ENCODE results near the gene CTAGE1.

CTAGE1 gene

DNA sequence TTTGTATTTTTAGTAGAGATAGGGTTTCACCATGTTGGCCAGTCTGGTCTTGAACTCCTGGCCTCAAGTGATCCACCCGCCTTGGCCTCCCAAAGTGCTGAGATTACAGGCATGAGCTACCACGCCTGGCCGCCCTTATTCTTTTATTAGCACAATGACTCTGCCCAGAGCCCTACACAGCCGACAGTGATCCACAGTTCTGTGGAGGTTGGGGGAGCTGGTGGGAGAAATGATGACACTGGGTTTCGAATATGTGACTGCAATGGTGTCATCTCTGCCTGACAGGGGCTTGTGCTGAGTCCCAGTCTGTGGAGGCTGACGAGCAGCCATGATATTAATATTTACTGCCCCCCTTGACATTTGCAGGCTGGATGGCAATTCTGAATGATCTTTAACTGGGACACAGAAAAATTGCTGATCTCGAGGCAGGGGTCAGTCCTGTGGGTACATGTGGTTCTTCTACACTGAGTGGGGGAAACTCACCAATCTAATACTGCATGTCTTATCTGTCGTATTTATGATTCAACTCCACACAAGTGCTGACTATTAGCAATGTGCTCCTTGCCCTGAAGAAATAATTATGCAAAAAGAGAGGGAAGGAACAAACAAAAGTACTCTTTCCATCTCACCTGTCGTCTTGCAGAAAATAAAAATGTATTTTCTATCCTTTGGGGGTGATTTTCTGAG, 6.3 kb upstream of the CTAGE1 start:
- Histone ChIP-seq H3K36me3 (ENCODE audit: control insufficient read depth, insufficient read depth, low read length) (no peaks in the 10 kb centered on the region), H3K18ac (ENCODE audit: low read length) (no peak overlapping the region), H4K5ac (ENCODE audit: low read length) (no peak overlapping the region), H2BK5ac (ENCODE audit: low read length) (no peak overlapping the region), H3K4me2 (ENCODE audit: low read length) (no peak overlapping the region), H4K8ac (ENCODE audit: low read depth, low read length) (no peak overlapping the region), H3K9ac (ENCODE audit: low read length) (no peak overlapping the region), H3K56ac (ENCODE audit: low read length) (no peak overlapping the region), H3K4me1 (ENCODE audit: control insufficient read depth, low read depth, low read length) (no peaks in the 10 kb centered on the region), H3K79me2 (ENCODE audit: control insufficient read depth, insufficient read depth, low read length) (no peaks in the 10 kb centered on the region), H2BK120ac (ENCODE audit: low read depth, low read length) (no peak overlapping the region), H3K4ac (ENCODE audit: low read depth, low read length) (no peak overlapping the region), H3K27ac (ENCODE audit: low read depth, low read length) (no peak overlapping the region), H3K4me3 (ENCODE audit: low read length) (no peak overlapping the region), H3K23ac (ENCODE audit: low read length) (no peak overlapping the region), H2BK15ac (replicated peaks; ENCODE audit: low read depth) (no peak overlapping the region), H3K27me3 (ENCODE audit: insufficient read depth, low read length, poor library complexity) (no peaks in the 10 kb centered on the region), H3K79me1 (ENCODE audit: low read length) (no peaks in the 10 kb centered on the region), H2AK5ac (ENCODE audit: low read length) (no peak overlapping the region)
- no CpG with 5 or more reads among the region's 9 CpGs for WGBS (ENCODE audit: extremely low coverage, insufficient coverage, low lambda C conversion rate)
- DNase-seq = no peak

GRCh38 chr18:22422909-22423548, 5.3 kb upstream of the CTAGE1 start:
- Histone ChIP-seq H4K8ac (ENCODE audit: low read depth, low read length) (no peak overlapping the region), H2AK5ac (ENCODE audit: low read length) (no peak overlapping the region), H3K23ac (ENCODE audit: low read length) (no peak overlapping the region), H4K5ac (ENCODE audit: low read length) (no peak overlapping the region), H3K79me1 (ENCODE audit: low read length) (no peaks in the 10 kb centered on the region), H3K4me1 (ENCODE audit: control insufficient read depth, low read depth, low read length) (no peaks in the 10 kb centered on the region), H3K9ac (ENCODE audit: low read length) (no peak overlapping the region), H3K4me3 (ENCODE audit: low read length) (no peak overlapping the region), H3K4ac (ENCODE audit: low read depth, low read length) (no peak overlapping the region), H3K4me2 (ENCODE audit: low read length) (no peak overlapping the region), H3K27ac (ENCODE audit: low read depth, low read length) (no peak overlapping the region), H3K79me2 (ENCODE audit: control insufficient read depth, insufficient read depth, low read length) (no peaks in the 10 kb centered on the region), H3K18ac (ENCODE audit: low read length) (no peak overlapping the region), H3K36me3 (ENCODE audit: control insufficient read depth, insufficient read depth, low read length) (no peaks in the 10 kb centered on the region), H3K27me3 (ENCODE audit: insufficient read depth, low read length, poor library complexity) (no peaks in the 10 kb centered on the region), H2BK15ac (replicated peaks; ENCODE audit: low read depth) (no peak overlapping the region), H2BK5ac (ENCODE audit: low read length) (no peak overlapping the region), H2BK120ac (ENCODE audit: low read depth, low read length) (no peak overlapping the region), H3K56ac (ENCODE audit: low read length) (no peak overlapping the region)
- DNase-seq = no peak
- WGBS (ENCODE audit: extremely low coverage, insufficient coverage, low lambda C conversion rate) = no CpG with 5 or more reads among the region's 9 CpGs

GRCh38 chr18:22420652-22421051, 2.9 kb upstream of the CTAGE1 start:
- H4K8ac ChIP-seq (ENCODE audit: low read depth, low read length) = no peak overlapping the region
- no peak overlapping the region for H2BK120ac ChIP-seq (ENCODE audit: low read depth, low read length)
- H3K79me1 ChIP-seq (ENCODE audit: low read length) = no peaks in the 10 kb centered on the region
- no peak overlapping the region for H3K23ac ChIP-seq (ENCODE audit: low read length)
- no peaks in the 10 kb centered on the region for H3K79me2 ChIP-seq (ENCODE audit: control insufficient read depth, insufficient read depth, low read length)
- no peaks in the 10 kb centered on the region for H3K4me1 ChIP-seq (ENCODE audit: control insufficient read depth, low read depth, low read length)
- no peak overlapping the region for H3K4ac ChIP-seq (ENCODE audit: low read depth, low read length)
- no peak overlapping the region for H2AK5ac ChIP-seq (ENCODE audit: low read length)
- no peak overlapping the region for H3K27ac ChIP-seq (ENCODE audit: low read depth, low read length)
- WGBS (ENCODE audit: extremely low coverage, insufficient coverage, low lambda C conversion rate) = no CpG with 5 or more reads among the region's 2 CpGs
- H3K9ac ChIP-seq (ENCODE audit: low read length) = no peak overlapping the region
- no peak overlapping the region for H4K5ac ChIP-seq (ENCODE audit: low read length)
- H3K27me3 ChIP-seq (ENCODE audit: insufficient read depth, low read length, poor library complexity) = no peaks in the 10 kb centered on the region
- no peak overlapping the region for H3K56ac ChIP-seq (ENCODE audit: low read length)
- H2BK15ac ChIP-seq (replicated peaks; ENCODE audit: low read depth) = no peak overlapping the region
- no peak overlapping the region for H3K18ac ChIP-seq (ENCODE audit: low read length)
- DNase-seq = no peak
- no peaks in the 10 kb centered on the region for H3K36me3 ChIP-seq (ENCODE audit: control insufficient read depth, insufficient read depth, low read length)
- no peak overlapping the region for H3K4me2 ChIP-seq (ENCODE audit: low read length)
- no peak overlapping the region for H2BK5ac ChIP-seq (ENCODE audit: low read length)
- no peak overlapping the region for H3K4me3 ChIP-seq (ENCODE audit: low read length)

DNA sequence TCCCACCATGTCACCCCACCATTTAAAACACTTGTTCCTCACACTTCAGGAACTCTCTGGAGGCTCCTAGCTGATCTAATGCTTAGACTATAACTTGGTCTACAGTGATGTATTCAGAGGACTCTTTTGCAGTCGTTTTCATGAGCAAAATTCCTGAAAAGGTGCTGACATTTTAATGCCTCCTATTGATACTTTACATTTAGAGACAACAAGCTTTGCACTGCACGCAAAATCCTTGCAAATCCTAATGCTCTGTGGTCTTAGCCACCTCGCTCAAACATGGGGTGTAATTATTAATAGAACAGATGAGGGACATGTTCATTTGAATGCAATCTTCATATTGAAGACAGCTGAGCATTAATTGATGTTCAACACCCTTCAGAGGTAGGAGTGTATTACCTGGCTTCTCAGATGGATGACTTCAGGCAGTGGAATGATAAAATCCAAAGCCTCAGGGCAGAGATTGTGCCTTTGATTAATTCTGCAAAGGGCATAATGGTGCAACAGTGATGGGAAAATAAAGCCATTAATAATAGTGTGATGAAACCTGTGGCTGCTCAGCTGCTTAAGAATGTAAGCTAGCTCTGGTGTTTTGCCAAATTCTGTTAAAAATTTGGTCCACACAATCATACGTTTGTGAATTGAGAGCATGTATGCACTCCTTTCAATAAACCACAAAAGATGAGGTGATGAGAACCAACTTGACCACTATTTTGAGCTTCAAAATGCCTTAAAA, 5.4 kb downstream of the CTAGE1 start:
- no CpG with 5 or more reads among the region's 4 CpGs for WGBS (ENCODE audit: extremely low coverage, insufficient coverage, low lambda C conversion rate)

GRCh38 chr18:22411446-22411845, 6.3 kb downstream of the CTAGE1 start:
- Histone ChIP-seq H2BK5ac (ENCODE audit: low read length) (no peak overlapping the region), H3K36me3 (ENCODE audit: control insufficient read depth, insufficient read depth, low read length) (no peaks in the 10 kb centered on the region), H2BK120ac (ENCODE audit: low read depth, low read length) (no peak overlapping the region), H3K27me3 (ENCODE audit: insufficient read depth, low read length, poor library complexity) (no peaks in the 10 kb centered on the region), H3K4me3 (ENCODE audit: low read length) (no peak overlapping the region), H4K8ac (ENCODE audit: low read depth, low read length) (no peak overlapping the region), H2BK15ac (replicated peaks; ENCODE audit: low read depth) (no peak overlapping the region), H3K18ac (ENCODE audit: low read length) (no peak overlapping the region), H3K27ac (ENCODE audit: low read depth, low read length) (no peak overlapping the region), H3K9ac (ENCODE audit: low read length) (no peak overlapping the region), H3K79me1 (ENCODE audit: low read length) (no peaks in the 10 kb centered on the region), H3K79me2 (ENCODE audit: control insufficient read depth, insufficient read depth, low read length) (no peaks in the 10 kb centered on the region), H3K4me1 (ENCODE audit: control insufficient read depth, low read depth, low read length) (no peaks in the 10 kb centered on the region), H3K4ac (ENCODE audit: low read depth, low read length) (no peak overlapping the region), H2AK5ac (ENCODE audit: low read length) (no peak overlapping the region), H3K56ac (ENCODE audit: low read length) (no peak overlapping the region), H3K23ac (ENCODE audit: low read length) (no peak overlapping the region), H4K5ac (ENCODE audit: low read length) (no peak overlapping the region), H3K4me2 (ENCODE audit: low read length) (no peak overlapping the region)
- no peak for DNase-seq
- no CpG with 5 or more reads among the region's 5 CpGs for WGBS (ENCODE audit: extremely low coverage, insufficient coverage, low lambda C conversion rate)

More for the DNA sequence above, 5.4 kb downstream of the CTAGE1 start:
- Histone ChIP-seq H2AK5ac (ENCODE audit: low read length) (no peak overlapping the region), H3K56ac (ENCODE audit: low read length) (no peak overlapping the region), H3K18ac (ENCODE audit: low read length) (no peak overlapping the region), H3K27ac (ENCODE audit: low read depth, low read length) (no peak overlapping the region), H3K9ac (ENCODE audit: low read length) (no peak overlapping the region), H2BK5ac (ENCODE audit: low read length) (no peak overlapping the region), H3K36me3 (ENCODE audit: control insufficient read depth, insufficient read depth, low read length) (no peaks in the 10 kb centered on the region), H3K23ac (ENCODE audit: low read length) (no peak overlapping the region), H2BK120ac (ENCODE audit: low read depth, low read length) (no peak overlapping the region), H3K79me2 (ENCODE audit: control insufficient read depth, insufficient read depth, low read length) (no peaks in the 10 kb centered on the region), H3K4me3 (ENCODE audit: low read length) (no peak overlapping the region), H3K4me2 (ENCODE audit: low read length) (no peak overlapping the region), H3K4ac (ENCODE audit: low read depth, low read length) (no peak overlapping the region), H3K4me1 (ENCODE audit: control insufficient read depth, low read depth, low read length) (no peaks in the 10 kb centered on the region), H4K8ac (ENCODE audit: low read depth, low read length) (no peak overlapping the region), H3K79me1 (ENCODE audit: low read length) (no peaks in the 10 kb centered on the region), H4K5ac (ENCODE audit: low read length) (no peak overlapping the region), H2BK15ac (replicated peaks; ENCODE audit: low read depth) (no peak overlapping the region), H3K27me3 (ENCODE audit: insufficient read depth, low read length, poor library complexity) (no peaks in the 10 kb centered on the region)
- DNase-seq = no peak

Data from mesendoderm (in vitro differentiated cells).